Naive thymus-derived CD8-positive, alpha-beta T cell (primary cell): ENCODE results near the gene MALT1. TPM values are rescaled to one million over a fixed set of nuclear protein-coding genes. Genes with fewer than 3 reads are reported as not detected.

ENCODE experiments used
- ATAC-seq, 2 donors: fragments of 150-1000 bp; cut with Tn5 transposase in 1 of 2; sonication (Bioruptor Pico), chemical (Tn5 transposase) in 1 of 2; 1 replicate in 1 of 2; 2 replicates in 1 of 2; pipeline ENCODE4 v1.10.0; 2021; ENCODE audit warnings: mild to moderate bottlenecking in 2 of 2, moderate library complexity in 2 of 2
- POLR2A ChIA-PET: fragments of 350-600 bp; sonication (Branson Sonifier 250); formaldehyde crosslinking; loops from one replicate; lab custom pipeline; 2021; ENCODE audit warnings: antibody characterized with exemption; lab: Charles Lee
- DNase-seq, 10 donors: peaks; one replicate each; pipeline versions ENCODE4 v3.0.0 to v3.0.0-alpha.2; 2020 to 2022
- H3K27ac Mint-ChIP-seq, 10 donors: one replicate each; pipeline ENCODE4 v1.8.0; 2020 to 2022; ENCODE audit warnings: mild to moderate bottlenecking in 10 of 10, mixed read lengths in 10 of 10, moderate library complexity in 4 of 10, inconsistent platforms in 1 of 10
- H3K27me3 Mint-ChIP-seq, 5 donors: one replicate each; pipeline ENCODE4 v1.8.0; 2021 to 2022; ENCODE audit warnings: mixed read lengths in 5 of 5
- H3K36me3 Mint-ChIP-seq, 3 donors: one replicate each; pipeline ENCODE4 v1.8.0; 2020 to 2022; ENCODE audit warnings: mixed read lengths in 3 of 3, mild to moderate bottlenecking in 2 of 3, inconsistent platforms in 1 of 3
- H3K4me1 Mint-ChIP-seq, 4 donors: one replicate each; pipeline ENCODE4 v1.8.0; 2021 to 2022; ENCODE audit warnings: mixed read lengths in 4 of 4
- H3K4me3 Mint-ChIP-seq, 10 donors: one replicate each; pipeline ENCODE4 v1.8.0; 2020 to 2022; ENCODE audit warnings: mild to moderate bottlenecking in 10 of 10, mixed read lengths in 10 of 10, moderate library complexity in 6 of 10, inconsistent platforms in 1 of 10
- H3K9me3 Mint-ChIP-seq, 9 donors: one replicate each; pipeline ENCODE4 v1.8.0; 2020 to 2022; ENCODE audit warnings: mixed read lengths in 9 of 9, mild to moderate bottlenecking in 3 of 9, inconsistent platforms in 1 of 9, moderate library complexity in 1 of 9
- polyA plus RNA-seq, 3 donors: library from polyadenylated mRNA; unstranded; fragments of 300-500 nt; fragmentation: Illumina TruSeq; gene quantifications; one replicate each; pipeline ENCODE4 v1.2.3, GENCODE V29; 2021
- total RNA-seq, 8 experiments: library from RNA in 2 of 8; stranded (reverse) in 2 of 8; gene quantifications; one replicate each; pipeline ENCODE4 v1.2.3 and lab custom pipeline; 2021 to 2026

The MALT1 gene
- total and polyA plus RNA-seq, 5 experiments from 2014 or later: 24.7 to 78.6 (median 37.1) TPM

DNA sequence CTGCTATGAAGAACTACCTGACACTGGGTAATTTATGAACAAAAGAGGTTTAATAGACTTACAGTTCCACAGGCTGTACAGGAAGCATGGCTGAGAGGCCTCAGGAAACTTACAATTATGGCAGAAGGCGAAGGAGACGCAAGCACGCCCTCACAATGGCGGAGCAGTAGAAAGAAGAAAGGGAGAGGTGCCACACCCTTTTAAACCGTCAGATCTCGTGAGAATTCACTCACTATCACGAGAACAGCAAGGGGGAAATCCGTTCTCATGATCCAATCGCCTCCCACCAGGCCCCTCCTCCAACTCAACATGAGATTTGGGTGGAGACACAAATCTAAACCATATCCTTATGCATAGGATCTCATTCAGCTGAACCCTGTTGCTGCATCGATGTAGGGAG is 108.8 kb downstream of the MALT1 start:
- DNase-seq (no peak), ATAC-seq (no peak)
- H3K27ac Mint-ChIP-seq: no peak overlapping the region
- no peak overlapping the region for H3K4me3 Mint-ChIP-seq
- H3K27me3 Mint-ChIP-seq: peaks cover 12 to 70% (median 23%) of the 10 kb centered on the region in 5 donors
- no peaks in the 10 kb centered on the region for H3K9me3 Mint-ChIP-seq
- POLR2A ChIA-PET: interaction anchor here (0.6 kb wide), 1 partner anchor 105 kb away, joined by 3 read pairs; no protein-coding TSS in a partner anchor
- H3K36me3 Mint-ChIP-seq: no peaks in the 10 kb centered on the region
- no peaks in the 10 kb centered on the region for H3K4me1 Mint-ChIP-seq

DNA sequence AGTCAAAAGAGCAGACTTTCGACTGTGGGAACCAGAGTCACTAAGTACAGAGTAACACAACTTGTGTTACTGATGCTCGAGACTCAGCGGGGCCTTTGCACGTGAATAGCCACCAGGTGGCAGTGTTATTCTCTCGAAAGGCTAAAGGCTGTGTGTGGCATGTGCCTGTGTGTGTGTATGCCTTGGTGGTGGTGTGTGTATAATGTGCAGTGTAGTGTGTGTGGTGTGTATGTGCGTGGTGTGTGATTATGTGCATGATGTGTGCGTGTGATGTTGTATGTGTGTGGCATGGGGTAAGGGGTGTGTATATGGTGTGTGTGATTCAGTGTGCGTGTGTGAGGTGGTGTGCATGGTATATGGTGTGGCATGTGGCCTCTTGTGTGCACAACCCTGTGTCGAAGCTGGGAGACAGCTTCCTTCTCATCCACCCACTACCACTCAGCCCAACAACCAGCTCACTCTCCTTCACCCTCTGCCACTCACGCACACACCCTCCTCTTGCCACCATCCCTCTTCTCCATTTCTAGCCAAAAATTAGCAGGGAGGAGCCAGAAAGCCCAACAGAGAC is 110.4 kb downstream of the MALT1 start:
- no peaks in the 10 kb centered on the region for H3K9me3 Mint-ChIP-seq
- DNase-seq (peak; percentile 35 to 79 (median 64)), ATAC-seq (peak; percentile 84 to 87)
- H3K27me3 Mint-ChIP-seq: peaks cover 9 to 73% (median 28%) of the 10 kb centered on the region in 5 donors
- POLR2A ChIA-PET: no interaction called here
- H3K36me3 Mint-ChIP-seq: no peaks in the 10 kb centered on the region
- no peak overlapping the region for H3K4me3 Mint-ChIP-seq
- no peaks in the 10 kb centered on the region for H3K4me1 Mint-ChIP-seq
- no peak overlapping the region for H3K27ac Mint-ChIP-seq

DNA sequence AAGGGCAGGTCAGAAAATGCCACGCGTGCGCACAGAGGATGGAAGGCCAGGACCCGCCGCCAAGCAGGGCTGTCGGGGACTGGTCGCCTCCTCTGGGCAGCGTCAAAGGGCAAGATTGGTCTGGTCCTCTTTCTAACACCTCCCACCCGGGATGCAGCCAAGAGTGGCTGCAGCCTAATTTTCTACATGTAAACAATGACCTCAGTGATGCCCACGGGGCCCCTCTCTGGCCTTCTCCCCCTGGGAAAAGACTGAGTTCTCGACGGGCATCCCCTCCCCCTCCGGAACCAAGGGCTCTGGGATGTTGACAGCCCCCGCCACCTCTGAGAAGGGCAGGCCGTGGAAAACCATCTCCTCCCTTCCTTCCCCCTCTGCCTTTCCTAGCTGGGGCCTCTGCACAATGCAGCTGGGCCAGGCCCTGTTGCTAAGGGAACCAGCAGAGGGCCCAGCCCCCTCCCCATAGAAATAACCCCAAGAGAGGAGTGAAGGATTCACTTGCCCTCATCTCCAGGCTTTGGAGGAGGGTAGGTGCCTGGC is 113.4 kb downstream of the MALT1 start:
- H3K36me3 Mint-ChIP-seq: no peaks in the 10 kb centered on the region

DNA sequence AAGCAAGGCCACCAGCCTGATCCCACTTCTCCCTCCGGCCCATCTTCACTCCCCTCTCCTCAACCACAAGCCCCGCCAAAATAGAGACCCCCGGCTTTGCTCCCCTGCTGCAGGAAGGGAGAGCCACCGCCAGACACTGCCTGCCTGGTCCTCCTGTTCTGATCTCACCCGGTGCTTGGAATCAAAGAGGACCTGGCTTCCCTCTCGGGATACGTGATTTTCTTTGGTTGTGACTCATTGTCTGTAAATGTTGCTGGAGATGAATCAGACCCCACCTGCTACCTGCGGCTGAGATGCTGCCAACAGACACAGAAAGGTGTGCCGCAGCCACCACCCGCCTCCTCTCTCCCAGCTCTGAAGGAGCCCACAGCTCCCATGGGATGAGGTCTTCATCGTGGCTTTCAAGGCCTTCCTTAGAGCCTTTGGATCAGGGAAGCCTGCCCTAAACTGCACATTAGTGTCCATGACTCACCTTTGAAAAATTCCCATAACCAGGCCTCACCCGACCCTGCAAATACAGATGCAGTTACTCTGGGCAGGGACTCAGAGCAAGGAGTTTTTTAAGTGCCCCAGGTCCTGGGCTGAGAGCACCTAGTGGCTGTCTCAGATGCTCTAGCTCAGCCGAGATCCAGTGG is 114.0 kb downstream of the MALT1 start:
- POLR2A ChIA-PET: interaction anchor here (0.6 kb wide), 1 partner anchor 189 kb away, joined by 3 read pairs; no protein-coding TSS in a partner anchor
- no peak for ATAC-seq
- Mint-ChIP-seq H3K9me3 (no peaks in the 10 kb centered on the region), H3K4me1 (no peaks in the 10 kb centered on the region), H3K4me3 (no peak overlapping the region), H3K27me3 (peaks cover 8 to 58% (median 24%) of the 10 kb centered on the region in 5 donors), H3K27ac (peak overlapping the region in 1 of 10 donors; percentile 25), H3K36me3 (no peaks in the 10 kb centered on the region)
- no peak for DNase-seq

More for the DNA sequence above, 113.4 kb downstream of the MALT1 start:
- Mint-ChIP-seq H3K27me3 (peaks cover 11 to 64% (median 24%) of the 10 kb centered on the region in 5 donors), H3K9me3 (no peaks in the 10 kb centered on the region), H3K27ac (no peak overlapping the region), H3K4me3 (no peak overlapping the region), H3K4me1 (no peaks in the 10 kb centered on the region)
- ATAC-seq: no peak
- POLR2A ChIA-PET: no interaction called here
- DNase-seq: no peak

DNA sequence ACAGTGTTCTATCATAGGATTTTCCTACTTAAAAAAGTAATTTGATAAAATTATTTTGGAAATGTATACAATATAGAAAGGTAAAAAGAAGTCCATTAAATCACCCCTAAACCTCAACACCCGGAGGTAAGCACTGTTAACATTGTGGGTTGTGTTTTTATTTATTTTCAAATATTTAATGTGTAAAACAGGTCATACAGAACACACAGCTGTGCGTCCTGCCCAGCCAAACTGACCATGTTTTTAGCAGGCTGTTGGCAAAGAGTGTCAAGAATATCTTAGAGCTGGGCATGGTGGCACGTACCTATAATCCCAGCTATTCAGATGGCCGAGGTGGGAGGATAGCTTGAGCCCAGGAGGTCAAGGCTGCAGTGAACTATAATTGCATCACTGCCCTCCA is 114.6 kb downstream of the MALT1 start:
- Mint-ChIP-seq H3K4me3 (no peak overlapping the region), H3K9me3 (no peaks in the 10 kb centered on the region), H3K4me1 (no peaks in the 10 kb centered on the region), H3K27me3 (peaks cover 8 to 56% (median 24%) of the 10 kb centered on the region in 5 donors), H3K36me3 (no peaks in the 10 kb centered on the region), H3K27ac (no peak overlapping the region)
- DNase-seq (no peak), ATAC-seq (no peak)
- POLR2A ChIA-PET: interaction anchor here (0.6 kb wide), 1 partner anchor 189 kb away, joined by 3 read pairs; no protein-coding TSS in a partner anchor

DNA sequence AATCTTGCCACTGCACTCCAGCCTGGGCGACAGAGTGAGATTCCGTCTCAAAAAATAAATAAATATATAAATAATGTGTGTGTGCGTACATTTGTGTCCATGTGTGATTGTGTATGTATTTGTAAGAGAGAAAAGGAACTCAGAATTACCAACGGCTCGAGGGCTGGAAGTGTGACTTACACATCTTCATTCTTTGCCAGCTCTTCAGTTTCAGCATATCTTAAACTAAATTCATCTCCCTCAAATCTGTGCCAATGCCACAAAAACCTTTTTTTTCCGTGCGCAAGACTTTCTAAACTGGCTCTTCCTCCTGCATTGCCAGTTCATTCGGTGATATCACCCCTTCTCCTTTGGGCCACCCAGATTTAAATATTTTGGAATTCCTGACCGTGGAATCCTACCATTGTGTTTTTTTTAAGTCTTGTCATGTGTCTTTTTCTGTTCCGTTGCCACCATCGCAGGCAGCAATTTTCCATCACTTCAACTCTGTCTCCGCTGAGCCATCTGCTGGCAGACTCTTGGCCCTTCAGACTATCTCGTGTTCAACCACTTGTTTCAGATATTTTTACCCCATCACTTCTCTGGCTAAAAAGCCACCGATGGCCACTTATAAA is 116.4 kb downstream of the MALT1 start:
- H3K9me3 Mint-ChIP-seq: no peaks in the 10 kb centered on the region
- no peak for ATAC-seq
- POLR2A ChIA-PET: no interaction called here
- H3K4me1 Mint-ChIP-seq: no peaks in the 10 kb centered on the region
- no peak for DNase-seq
- H3K27ac Mint-ChIP-seq: peak overlapping the region in 1 of 10 donors; percentile 51
- no peak overlapping the region for H3K4me3 Mint-ChIP-seq
- H3K27me3 Mint-ChIP-seq: peaks cover 6 to 48% (median 21%) of the 10 kb centered on the region in 5 donors
- no peaks in the 10 kb centered on the region for H3K36me3 Mint-ChIP-seq

DNA sequence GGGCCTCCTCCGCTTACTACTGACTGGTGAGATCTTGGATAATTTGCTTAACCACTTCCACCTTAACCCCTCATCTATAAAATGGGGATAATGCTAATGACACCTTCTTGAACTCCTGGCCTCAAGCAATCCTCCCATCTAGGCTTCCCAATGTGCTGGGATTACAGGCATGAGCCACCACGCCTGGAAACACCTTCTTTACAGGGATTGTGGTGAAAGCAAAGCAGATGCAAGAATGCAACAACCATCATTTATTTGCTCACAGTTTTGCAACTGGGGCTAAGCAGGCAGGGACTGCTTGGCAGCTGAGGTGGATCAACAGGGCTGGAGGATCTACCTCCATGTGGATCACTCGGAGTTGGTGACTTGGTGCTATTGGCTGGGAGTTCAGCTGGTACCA is 117.2 kb downstream of the MALT1 start:
- no peak overlapping the region for H3K4me3 Mint-ChIP-seq
- peaks cover 3 to 49% (median 26%) of the 10 kb centered on the region in 5 donors for H3K27me3 Mint-ChIP-seq
- H3K9me3 Mint-ChIP-seq: no peaks in the 10 kb centered on the region
- no peak for DNase-seq
- no peak overlapping the region for H3K27ac Mint-ChIP-seq
- POLR2A ChIA-PET: no interaction called here
- ATAC-seq: no peak
- no peaks in the 10 kb centered on the region for H3K4me1 Mint-ChIP-seq
- no peaks in the 10 kb centered on the region for H3K36me3 Mint-ChIP-seq

DNA sequence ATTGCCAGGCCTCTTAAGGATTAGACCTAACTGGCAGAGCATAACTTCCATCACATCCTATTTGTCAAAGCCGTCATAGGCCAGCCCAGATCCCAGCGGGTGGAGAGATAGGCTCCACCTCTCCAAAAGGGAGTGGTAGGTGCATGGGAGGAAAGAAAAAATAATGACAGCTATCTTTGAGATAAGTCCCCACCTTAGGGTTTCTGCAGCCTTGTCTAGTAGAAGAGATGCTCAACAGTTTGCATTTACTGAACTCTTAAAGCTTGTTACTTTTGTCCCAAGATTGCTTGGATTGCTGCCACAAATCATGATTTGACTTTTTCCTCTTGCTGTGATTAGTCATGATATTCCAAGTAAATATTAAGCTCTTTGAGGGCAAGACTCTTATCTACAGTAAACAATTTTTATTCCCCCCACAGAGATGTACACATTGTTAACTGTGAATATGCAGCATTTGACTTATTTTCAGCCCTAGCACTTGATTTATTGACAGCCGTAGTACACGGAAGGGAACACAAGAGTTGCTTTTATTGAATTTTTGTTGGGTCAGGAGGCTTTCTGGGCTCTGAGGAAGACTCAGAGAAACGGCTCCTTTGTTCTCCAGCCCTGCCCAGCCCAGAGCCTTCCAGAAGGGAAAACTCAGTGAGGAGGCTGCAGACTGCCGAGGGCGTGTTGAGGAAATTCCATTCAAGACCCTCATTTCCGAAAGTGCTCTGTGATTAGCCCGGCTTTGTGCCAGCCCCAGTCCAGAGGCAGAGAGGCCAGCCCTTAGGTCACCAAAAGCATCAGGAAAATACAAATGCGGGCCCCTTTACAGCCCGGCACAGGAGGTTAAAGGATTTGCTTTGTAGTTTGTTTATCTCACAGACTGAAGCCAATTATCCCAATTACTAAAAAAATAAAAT is 118.0 kb downstream of the MALT1 start:
- no peak overlapping the region for H3K27ac Mint-ChIP-seq
- DNase-seq (no peak), ATAC-seq (no peak)
- H3K36me3 Mint-ChIP-seq: no peaks in the 10 kb centered on the region
- no peaks in the 10 kb centered on the region for H3K9me3 Mint-ChIP-seq
- no peaks in the 10 kb centered on the region for H3K4me1 Mint-ChIP-seq
- peaks cover 5 to 50% (median 26%) of the 10 kb centered on the region in 5 donors for H3K27me3 Mint-ChIP-seq
- POLR2A ChIA-PET: no interaction called here
- H3K4me3 Mint-ChIP-seq: no peak overlapping the region

DNA sequence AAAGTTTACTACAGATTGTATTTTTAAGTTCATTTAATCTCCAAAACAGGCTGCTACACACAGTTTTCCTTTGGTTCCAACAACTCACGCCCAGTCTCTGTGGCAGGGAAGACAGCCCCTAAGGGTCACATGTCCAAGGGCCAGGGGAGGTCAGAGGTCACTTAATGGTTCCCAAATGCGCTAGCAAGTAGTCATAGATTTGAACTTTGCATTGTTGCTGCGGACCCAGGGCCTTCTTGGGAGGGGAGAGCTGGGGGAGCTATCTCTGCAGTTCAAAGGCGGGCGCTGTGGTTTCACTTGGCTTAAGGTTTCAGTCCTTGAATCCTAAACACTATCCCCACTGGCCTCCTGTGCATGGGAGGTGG is 118.6 kb downstream of the MALT1 start:
- no peak overlapping the region for H3K4me3 Mint-ChIP-seq
- DNase-seq (no peak), ATAC-seq (no peak)
- H3K27me3 Mint-ChIP-seq: peaks cover 7 to 50% (median 24%) of the 10 kb centered on the region in 5 donors
- no peak overlapping the region for H3K27ac Mint-ChIP-seq
- H3K4me1 Mint-ChIP-seq: no peaks in the 10 kb centered on the region
- POLR2A ChIA-PET: no interaction called here
- H3K36me3 Mint-ChIP-seq: no peaks in the 10 kb centered on the region
- H3K9me3 Mint-ChIP-seq: no peaks in the 10 kb centered on the region

DNA sequence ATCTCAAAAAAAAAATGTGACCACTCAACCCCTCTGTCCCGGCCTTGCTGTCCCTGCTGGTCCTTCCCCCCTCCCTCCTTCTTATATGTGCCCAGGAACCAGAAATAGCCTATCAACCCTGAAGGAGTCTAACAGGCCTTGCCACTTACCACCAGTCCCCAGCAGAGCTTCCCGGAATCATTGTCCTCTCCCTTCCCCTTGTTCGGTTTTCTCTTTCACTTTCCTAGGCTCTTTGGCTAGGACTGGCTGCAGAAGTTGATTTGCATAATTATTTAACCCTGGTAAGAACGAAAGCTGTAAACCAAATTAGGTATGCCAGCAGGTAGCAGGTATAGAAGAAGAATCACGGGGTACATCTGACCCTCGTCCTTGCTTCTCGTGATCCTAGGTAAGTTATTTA is 120.8 kb downstream of the MALT1 start:
- H3K27me3 Mint-ChIP-seq: peaks cover 8 to 46% (median 16%) of the 10 kb centered on the region in 5 donors
- no peak for DNase-seq
- H3K36me3 Mint-ChIP-seq: no peaks in the 10 kb centered on the region
- H3K4me1 Mint-ChIP-seq: no peaks in the 10 kb centered on the region
- ATAC-seq: no peak
- POLR2A ChIA-PET: no interaction called here
- peaks cover 0 to 3% (median 0%) of the 10 kb centered on the region in 9 donors for H3K9me3 Mint-ChIP-seq
- H3K27ac Mint-ChIP-seq: no peak overlapping the region
- no peak overlapping the region for H3K4me3 Mint-ChIP-seq

DNA sequence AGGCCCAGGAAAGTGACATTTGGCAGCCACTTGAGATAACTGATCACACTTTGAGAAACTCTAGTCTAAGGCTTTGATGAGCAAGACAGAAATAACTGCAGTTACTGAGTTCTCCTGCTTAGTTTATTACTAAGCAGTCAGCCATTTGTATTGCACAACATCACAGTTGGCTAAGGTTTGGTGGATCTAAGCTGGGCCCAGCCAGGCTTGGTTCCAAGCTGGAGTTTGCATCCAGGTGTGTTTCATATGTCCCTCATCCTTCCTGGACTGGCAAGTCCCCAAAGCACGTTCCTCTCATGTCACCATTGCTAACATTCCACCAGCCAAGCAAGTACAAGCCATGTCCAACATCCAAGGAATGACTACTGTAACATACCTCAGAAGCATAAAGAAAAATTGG is 122.1 kb downstream of the MALT1 start:
- no peaks in the 10 kb centered on the region for H3K36me3 Mint-ChIP-seq
- no peak for DNase-seq
- POLR2A ChIA-PET: no interaction called here
- H3K4me3 Mint-ChIP-seq: no peak overlapping the region
- ATAC-seq: no peak
- H3K9me3 Mint-ChIP-seq: peaks cover 0 to 3% (median 0%) of the 10 kb centered on the region in 9 donors
- H3K4me1 Mint-ChIP-seq: no peaks in the 10 kb centered on the region
- H3K27ac Mint-ChIP-seq: no peak overlapping the region
- H3K27me3 Mint-ChIP-seq: peaks cover 6 to 37% (median 14%) of the 10 kb centered on the region in 5 donors

DNA sequence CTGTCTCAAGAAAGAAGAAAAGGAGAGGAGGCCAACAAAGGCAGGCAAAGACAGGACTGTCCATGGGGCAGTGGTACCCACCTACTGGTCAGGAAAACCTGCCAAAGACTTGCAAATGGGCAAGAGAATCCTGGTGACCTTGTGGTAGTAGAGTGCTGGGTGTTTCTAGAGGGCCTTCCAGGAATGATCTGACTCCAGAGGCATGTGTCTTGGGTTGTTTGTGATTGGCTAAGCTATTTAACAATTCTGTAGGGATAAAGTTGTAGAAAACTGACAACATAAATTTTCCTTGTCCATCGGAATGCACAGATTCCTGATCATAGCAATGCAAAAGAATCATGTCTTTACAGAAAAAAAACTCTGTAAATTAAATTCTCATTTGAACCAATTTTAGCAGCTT is 125.0 kb downstream of the MALT1 start:
- peak overlapping the region in 1 of 10 donors; percentile 58 for H3K27ac Mint-ChIP-seq
- ATAC-seq (no peak), DNase-seq (no peak)
- POLR2A ChIA-PET: interaction anchor here (0.7 kb wide), 1 partner anchor 51 kb away, joined by 5 read pairs; no protein-coding TSS in a partner anchor
- H3K27me3 Mint-ChIP-seq: peaks cover 4 to 38% (median 15%) of the 10 kb centered on the region in 5 donors
- H3K4me3 Mint-ChIP-seq: no peak overlapping the region
- H3K4me1 Mint-ChIP-seq: peaks cover 0 to 4% (median 0%) of the 10 kb centered on the region in 4 donors
- H3K9me3 Mint-ChIP-seq: peaks cover 0 to 3% (median 0%) of the 10 kb centered on the region in 9 donors
- H3K36me3 Mint-ChIP-seq: no peaks in the 10 kb centered on the region
